B cell (primary cell): ENCODE measurements around the gene OCA2. TPM values are rescaled to one million over a fixed set of nuclear protein-coding genes. Genes with fewer than 3 reads are reported as not detected.

Experiments
- ATAC-seq: fragments of 200-7000 bp; cut with Tn5 transposase; one replicate; pipeline ENCODE4 v1.10.0; 2021; ENCODE audit warnings: low read depth, mild to moderate bottlenecking, moderate number of reproducible peaks, moderate library complexity
- CTCF ChIA-PET: fragments of 350-600 bp; sonication (Branson Sonifier 250); formaldehyde crosslinking; loops from one replicate; lab custom pipeline; 2021; ENCODE audit warnings: antibody characterized with exemption, inconsistent platforms; lab: Charles Lee
- POLR2A ChIA-PET: fragments of 350-600 bp; sonication (Branson Sonifier 250); formaldehyde crosslinking; loops from one replicate; lab custom pipeline; 2021; ENCODE audit warnings: antibody characterized with exemption; lab: Charles Lee
- DNase-seq: peaks from one replicate; pipeline ENCODE4 v3.0.0; 2013
- H2AFZ ChIP-seq: 2 replicates; pipeline ENCODE4 v1.6.1; 2012; ENCODE audit warnings: mild to moderate bottlenecking, low read depth, low read length; ENCODE audit not compliant: insufficient read depth, poor library complexity, severe bottlenecking
- H3K27ac ChIP-seq, 2 donors: 1 replicate in 1 of 2; 2 replicates in 1 of 2; pipeline ENCODE4 v1.5.1; 2012 to 2013; ENCODE audit warnings: low read length in 2 of 2, mild to moderate bottlenecking in 2 of 2, moderate library complexity in 1 of 2
- H3K27me3 ChIP-seq, 4 experiments: fragments of 200-600 bp in 1 of 4; sonication (generic) in 1 of 4; replicated peaks in 1 of 4; 1 replicate in 2 of 4; 2 replicates in 2 of 4; pipeline versions ENCODE4 v1.6.1 to v1.7.0; 2013 to 2016; ENCODE audit warnings: low read length in 3 of 4, mild to moderate bottlenecking in 2 of 4, mixed read lengths in 1 of 4, moderate library complexity in 1 of 4; ENCODE audit not compliant: insufficient read depth in 4 of 4, control insufficient read depth in 3 of 4; ENCODE audit errors: control extremely low read depth in 1 of 4
- H3K36me3 ChIP-seq, 2 experiments: replicated peaks in 1 of 2; 1 replicate in 1 of 2; 2 replicates in 1 of 2; pipeline versions ENCODE4 v1.6.1 to v1.7.1; 2013; ENCODE audit warnings: low read length in 1 of 2; ENCODE audit not compliant: insufficient read depth in 2 of 2, control insufficient read depth in 1 of 2; ENCODE audit errors: control extremely low read depth in 1 of 2, extremely low read depth in 1 of 2
- H3K4me1 ChIP-seq, 2 donors: fragments of 200-600 bp in 1 of 2; sonication (generic) in 1 of 2; 1 replicate in 1 of 2; 2 replicates in 1 of 2; pipeline versions ENCODE4 v1.5.1 to v1.6.1; 2013 to 2017; ENCODE audit warnings: low read length in 2 of 2; ENCODE audit not compliant: control insufficient read depth in 2 of 2, insufficient read depth in 2 of 2
- H3K4me2 ChIP-seq: replicated peaks from 2 replicates; pipeline ENCODE3; 2012; ENCODE audit warnings: mild to moderate bottlenecking, low read depth, low read length; ENCODE audit not compliant: poor library complexity, severe bottlenecking
- H3K4me3 ChIP-seq, 5 experiments: fragments of 200-600 bp in 1 of 5; sonication (generic) in 1 of 5; 1 replicate in 3 of 5; 2 replicates in 2 of 5; pipeline versions ENCODE4 v1.5.1 to v1.7.0; 2011 to 2016; ENCODE audit warnings: low read length in 4 of 5, mild to moderate bottlenecking in 4 of 5, low read depth in 2 of 5, control low read depth in 1 of 5, moderate library complexity in 1 of 5; ENCODE audit not compliant: insufficient read depth in 1 of 5; ENCODE audit errors: control extremely low read depth in 1 of 5, extremely low read depth in 1 of 5
- H3K79me2 ChIP-seq: fragments of 200-600 bp; sonication (generic); one replicate; pipeline ENCODE4 v1.6.0; 2016; ENCODE audit warnings: low read length; ENCODE audit not compliant: control insufficient read depth, insufficient read depth
- H3K9ac ChIP-seq: fragments of 200-600 bp; sonication (generic); 2 replicates; pipeline ENCODE4 v1.6.1; 2017; ENCODE audit warnings: mild to moderate bottlenecking, low read length, moderate library complexity
- H3K9me3 ChIP-seq, 3 donors: one replicate each; pipeline versions ENCODE4 v1.6.1 to v1.7.1; 2013; ENCODE audit warnings: low read length in 2 of 3; ENCODE audit not compliant: control insufficient read depth in 2 of 3, insufficient read depth in 1 of 3; ENCODE audit errors: control extremely low read depth in 1 of 3
- H4K20me1 ChIP-seq: 2 replicates; pipeline ENCODE4 v1.6.0; 2012; ENCODE audit warnings: mild to moderate bottlenecking, low read length; ENCODE audit not compliant: insufficient read depth, control insufficient read depth, poor library complexity, severe bottlenecking
- H3K27ac Mint-ChIP-seq: one replicate; pipeline ENCODE4 v1.8.0; 2021; ENCODE audit warnings: mixed read lengths
- H3K27me3 Mint-ChIP-seq: one replicate; pipeline ENCODE4 v1.8.0; 2021; ENCODE audit warnings: mixed read lengths
- H3K4me1 Mint-ChIP-seq: one replicate; pipeline ENCODE4 v1.8.0; 2021; ENCODE audit warnings: mixed read lengths
- H3K4me3 Mint-ChIP-seq: one replicate; pipeline ENCODE4 v1.8.0; 2021; ENCODE audit warnings: mixed read lengths
- H3K9me3 Mint-ChIP-seq: one replicate; pipeline ENCODE4 v1.8.0; 2022; ENCODE audit warnings: mixed read lengths; ENCODE audit not compliant: insufficient read depth
- CTCF ChIP-seq: fragments of 200-600 bp; IDR thresholded peaks from one replicate; pipeline ENCODE4 v1.8.0; 2022; ENCODE audit warnings: antibody characterized with exemption, mild to moderate bottlenecking
- EZH2 ChIP-seq: IDR thresholded peaks from 2 replicates; pipeline ENCODE4 v1.6.1; 2012; ENCODE audit warnings: borderline replicate concordance, low read depth, mild to moderate bottlenecking, moderate library complexity, low read length; ENCODE audit not compliant: insufficient read depth, poor library complexity, severe bottlenecking
- WGBS: methylation state at CpG from one replicate; pipeline ENCODE4 v1.1.5; 2013; ENCODE audit warnings: missing lambda C conversion rate; ENCODE audit not compliant: insufficient coverage; 5-methylcytosine and 5-hydroxymethylcytosine counted together
- intact Hi-C: fragments of 100-400 bp; cut with micrococcal nuclease; formaldehyde crosslinking; loops from one replicate; pipeline ENCODE4 v1.10.0; 2022
- polyA plus RNA-seq: library from polyadenylated mRNA; depleted of rRNA; stranded (reverse); fragments of >200 nt; gene quantifications from 2 replicates; pipeline ENCODE4 v1.2.3, GENCODE V29; 2012
- total RNA-seq, 2 donors: library from RNA; stranded (reverse); fragments of 120-200 nt in 1 of 2; gene quantifications; 1 replicate in 1 of 2; 2 replicates in 1 of 2; pipeline versions ENCODE4 v1.2.3 to v1.2.4, GENCODE V29; 2013 to 2022

The OCA2 gene
- total and polyA plus RNA-seq, 2 donors (not counting 1 experiment from before 2014, with no cell fraction given), result 0.12 TPM; not detected in 1

- no peak for ATAC-seq
- CTCF ChIA-PET, result no interaction called here
- peak overlapping the region in 4 of 5 experiments; percentile 50 to 76 (median 56) for H3K4me3 ChIP-seq
- peaks cover 2 to 78% (median 53%) of the 10 kb centered on the region in 4 experiments for H3K27me3 ChIP-seq
- no peak overlapping the region for H3K27ac Mint-ChIP-seq
- WGBS, result 1% methylated on average over 76 of the region's 76 CpGs
- peaks cover 69% of the 10 kb centered on the region for H3K27me3 Mint-ChIP-seq
- no peak overlapping the region for H3K27ac ChIP-seq
- peak; percentile 59 for DNase-seq
- H3K9ac ChIP-seq, result peak overlapping the region; percentile 67
- peak overlapping the region; percentile 99 for H3K4me2 ChIP-seq
- peaks cover 49 to 57% of the 10 kb centered on the region in 2 donors for H3K4me1 ChIP-seq
- no peaks in the 10 kb centered on the region for H3K79me2 ChIP-seq
- H3K36me3 ChIP-seq, result no peaks in the 10 kb centered on the region
- peak overlapping the region; percentile 75 for H2AFZ ChIP-seq
- peaks cover 12 to 53% (median 20%) of the 10 kb centered on the region in 3 donors for H3K9me3 ChIP-seq
- no peak for TF ChIP-seq CTCF
- TF ChIP-seq EZH2, result peak; percentile 54
- peaks cover 47% of the 10 kb centered on the region for H3K4me1 Mint-ChIP-seq
- no peaks in the 10 kb centered on the region for H4K20me1 ChIP-seq
- intact Hi-C loops, result no loop called here
- peak overlapping the region; percentile 92 for H3K4me3 Mint-ChIP-seq
- POLR2A ChIA-PET, result no interaction called here
- peaks cover 11% of the 10 kb centered on the region for H3K9me3 Mint-ChIP-seq
These were observed 4.2 kb downstream of the OCA2 start for GRCh38 chr15:28094732-28095521.
